ENCODE data around the gene OTOF.

OTOF gene

GRCh38 chr2:26514045-26514444 is 36.1 kb upstream of the OTOF start:
- TF ChIP-seq TAF1 (IDR thresholded peaks at IDR 0.05; ENCODE audit: borderline replicate concordance, insufficient read depth, low read length) (no peak), REST (IDR thresholded peaks at IDR 0.05; ENCODE audit: insufficient read depth in 1 of 2, low read depth in 2 of 2, low read length in 2 of 2) (no peak)

- TF ChIP-seq POLR2AphosphoS5 (IDR thresholded peaks at IDR 0.05; ENCODE audit: low read depth, low read length) (no peak), SIN3A (IDR thresholded peaks at IDR 0.05; ENCODE audit: borderline replicate concordance, insufficient read depth, low read length) (no peak), FOXP2 (optimal IDR thresholded peaks at IDR 0.05; ENCODE audit: borderline replicate concordance, extremely low read depth, extremely low read length, insufficient read depth) (no peak), REST (IDR thresholded peaks at IDR 0.05; ENCODE audit: insufficient read depth in 1 of 2, low read depth in 2 of 2, low read length in 2 of 2) (no peak), TAF1 (IDR thresholded peaks at IDR 0.05; ENCODE audit: borderline replicate concordance, insufficient read depth, low read length) (no peak)
Measured at GRCh38 chr2:26513261-26513660, 35.3 kb upstream of the OTOF start.

- TF ChIP-seq REST (IDR thresholded peaks at IDR 0.05; ENCODE audit: insufficient read depth in 1 of 2, low read depth in 2 of 2, low read length in 2 of 2), result no peak
- TF ChIP-seq SIN3A (IDR thresholded peaks at IDR 0.05; ENCODE audit: borderline replicate concordance, insufficient read depth, low read length), result no peak
- no peak for TF ChIP-seq POLR2AphosphoS5 (IDR thresholded peaks at IDR 0.05; ENCODE audit: low read depth, low read length)
- no peak for TF ChIP-seq TAF1 (IDR thresholded peaks at IDR 0.05; ENCODE audit: borderline replicate concordance, insufficient read depth, low read length)
Measured at GRCh38 chr2:26511466-26511865, 33.5 kb upstream of the OTOF start.

GRCh38 chr2:26510344-26510973 is 32.5 kb upstream of the OTOF start:
- no peak for TF ChIP-seq FOXP2 (optimal IDR thresholded peaks at IDR 0.05; ENCODE audit: borderline replicate concordance, extremely low read depth, extremely low read length, insufficient read depth)
- TF ChIP-seq REST (IDR thresholded peaks at IDR 0.05; ENCODE audit: insufficient read depth in 1 of 2, low read depth in 2 of 2, low read length in 2 of 2), result no peak
- no peak for TF ChIP-seq TAF1 (IDR thresholded peaks at IDR 0.05; ENCODE audit: borderline replicate concordance, insufficient read depth, low read length)
- no peak for TF ChIP-seq SIN3A (IDR thresholded peaks at IDR 0.05; ENCODE audit: borderline replicate concordance, insufficient read depth, low read length)
- TF ChIP-seq POLR2AphosphoS5 (IDR thresholded peaks at IDR 0.05; ENCODE audit: low read depth, low read length), result no peak

GRCh38 chr2:26509141-26509540 is 31.2 kb upstream of the OTOF start:
- TF ChIP-seq SIN3A (IDR thresholded peaks at IDR 0.05; ENCODE audit: borderline replicate concordance, insufficient read depth, low read length), result no peak
- no peak for TF ChIP-seq FOXP2 (optimal IDR thresholded peaks at IDR 0.05; ENCODE audit: borderline replicate concordance, extremely low read depth, extremely low read length, insufficient read depth)
- TF ChIP-seq POLR2AphosphoS5 (IDR thresholded peaks at IDR 0.05; ENCODE audit: low read depth, low read length), result no peak
- no peak for TF ChIP-seq REST (IDR thresholded peaks at IDR 0.05; ENCODE audit: insufficient read depth in 1 of 2, low read depth in 2 of 2, low read length in 2 of 2)
- no peak for TF ChIP-seq TAF1 (IDR thresholded peaks at IDR 0.05; ENCODE audit: borderline replicate concordance, insufficient read depth, low read length)

Measured in PFSK-1 (cell line).